Body of pancreas (tissue), 4 donors: ENCODE measurements around the gene SLC4A7.

Source experiments
- POLR2A ChIP-seq, 3 donors: fragments of 450-650 bp; IDR thresholded peaks; one replicate each; pipeline ENCODE4 v1.6.1; 2016; ENCODE audit warnings: antibody characterized with exemption in 3 of 3, mild to moderate bottlenecking in 2 of 3
- TF ChIP-seq, protein P1 (sequence below), 7 experiments: fragments of 450-650 bp in 4 of 7; fragments of 200-600 bp in 3 of 7; sonication (generic) in 3 of 7; IDR thresholded peaks; one replicate each; pipeline ENCODE4 v1.5.1; 2016 to 2019; ENCODE audit warnings: antibody characterized with exemption in 7 of 7

DNA sequence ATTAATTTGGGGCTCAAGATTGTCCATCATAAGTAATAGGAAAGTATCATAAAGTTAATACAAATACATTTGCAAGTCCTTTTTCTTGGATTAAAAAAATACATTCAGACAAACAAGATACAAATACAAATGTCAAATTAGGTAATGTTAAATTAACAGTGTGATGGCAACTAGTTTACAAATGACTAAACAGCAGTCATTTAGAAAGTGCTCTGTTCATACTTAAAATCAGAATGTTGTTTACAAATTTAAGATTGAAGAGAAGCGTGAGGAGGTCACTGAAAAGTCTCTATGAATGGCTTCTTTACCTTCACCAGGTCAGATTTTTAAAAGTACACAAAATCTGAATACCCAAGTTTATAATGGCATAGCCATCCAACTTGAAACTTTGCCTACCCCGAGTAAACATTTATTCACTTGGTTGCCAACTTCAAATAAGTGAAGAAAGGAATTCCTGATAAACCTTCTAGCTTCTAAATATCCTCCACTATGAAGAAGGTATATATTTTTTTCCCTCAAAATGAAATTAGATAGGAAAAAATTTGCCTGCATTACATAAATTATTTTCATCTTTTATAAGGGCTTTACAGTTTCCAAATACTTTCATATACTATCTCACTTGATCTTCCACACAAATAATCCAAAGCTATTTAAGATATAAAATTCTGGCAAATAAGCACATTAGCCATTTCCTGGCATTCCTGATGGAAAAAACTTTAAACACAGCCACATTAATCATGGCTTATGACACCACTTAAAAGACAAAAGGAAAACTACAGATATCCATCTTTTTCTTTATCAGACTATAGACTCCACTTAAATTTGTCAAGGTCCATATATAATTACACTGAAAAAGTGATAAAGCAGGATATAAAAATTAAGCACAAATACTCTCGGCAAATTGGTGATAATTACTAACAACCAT lies 103.5 kb downstream of the SLC4A7 start:
- TF ChIP-seq, protein P1, sequence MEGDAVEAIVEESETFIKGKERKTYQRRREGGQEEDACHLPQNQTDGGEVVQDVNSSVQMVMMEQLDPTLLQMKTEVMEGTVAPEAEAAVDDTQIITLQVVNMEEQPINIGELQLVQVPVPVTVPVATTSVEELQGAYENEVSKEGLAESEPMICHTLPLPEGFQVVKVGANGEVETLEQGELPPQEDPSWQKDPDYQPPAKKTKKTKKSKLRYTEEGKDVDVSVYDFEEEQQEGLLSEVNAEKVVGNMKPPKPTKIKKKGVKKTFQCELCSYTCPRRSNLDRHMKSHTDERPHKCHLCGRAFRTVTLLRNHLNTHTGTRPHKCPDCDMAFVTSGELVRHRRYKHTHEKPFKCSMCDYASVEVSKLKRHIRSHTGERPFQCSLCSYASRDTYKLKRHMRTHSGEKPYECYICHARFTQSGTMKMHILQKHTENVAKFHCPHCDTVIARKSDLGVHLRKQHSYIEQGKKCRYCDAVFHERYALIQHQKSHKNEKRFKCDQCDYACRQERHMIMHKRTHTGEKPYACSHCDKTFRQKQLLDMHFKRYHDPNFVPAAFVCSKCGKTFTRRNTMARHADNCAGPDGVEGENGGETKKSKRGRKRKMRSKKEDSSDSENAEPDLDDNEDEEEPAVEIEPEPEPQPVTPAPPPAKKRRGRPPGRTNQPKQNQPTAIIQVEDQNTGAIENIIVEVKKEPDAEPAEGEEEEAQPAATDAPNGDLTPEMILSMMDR (IDR thresholded peaks at IDR 0.05) = no peak
- TF ChIP-seq POLR2A (IDR thresholded peaks at IDR 0.05) = no peak
